Liver (tissue), 3 donors: ENCODE results near the gene DCTN5.

Experiments used
- FOXA1 ChIP-seq: IDR thresholded peaks from 2 replicates; pipeline ENCODE4 v1.6.1; 2016; ENCODE audit warnings: antibody characterized with exemption
- GABPA ChIP-seq, 2 donors: IDR thresholded peaks in 1 of 2; conservative IDR thresholded peaks in 1 of 2; 2 replicates each; pipeline ENCODE4 v1.6.1; 2016; ENCODE audit warnings: antibody characterized with exemption in 2 of 2, mild to moderate bottlenecking in 1 of 2, moderate library complexity in 1 of 2
- JUND ChIP-seq, 2 donors: IDR thresholded peaks; 2 replicates each; pipeline ENCODE4 v1.6.1; 2016; ENCODE audit warnings: antibody characterized with exemption in 2 of 2
- RAD21 ChIP-seq, 2 donors: IDR thresholded peaks; 2 replicates each; pipeline ENCODE4 v1.6.1; 2016; ENCODE audit warnings: antibody characterized with exemption in 2 of 2, mild to moderate bottlenecking in 2 of 2
- SP1 ChIP-seq: IDR thresholded peaks from 2 replicates; pipeline ENCODE4 v1.6.1; 2018; ENCODE audit warnings: antibody characterized with exemption, mild to moderate bottlenecking
- TAF1 ChIP-seq: conservative IDR thresholded peaks from 2 replicates; pipeline ENCODE4 v1.6.1; 2016; ENCODE audit warnings: antibody characterized with exemption, mild to moderate bottlenecking
- TF ChIP-seq, protein P1 (sequence below): fragments of 150-350 bp; IDR thresholded peaks from 2 replicates; pipeline ENCODE4 v1.5.1; 2017; ENCODE audit warnings: improper control_type of control experiment, low read depth, low read length; ENCODE audit not compliant: missing input control
- TF ChIP-seq, protein P2 (sequence below): IDR thresholded peaks from 2 replicates; pipeline ENCODE4 v1.6.1; 2016; ENCODE audit warnings: antibody characterized with exemption, mild to moderate bottlenecking
- TF ChIP-seq, protein P3 (sequence below): IDR thresholded peaks from 2 replicates; pipeline ENCODE4 v1.6.1; 2016; ENCODE audit warnings: antibody characterized with exemption
- donor health status: healthy.
- donor health status: healthy.

DNA sequence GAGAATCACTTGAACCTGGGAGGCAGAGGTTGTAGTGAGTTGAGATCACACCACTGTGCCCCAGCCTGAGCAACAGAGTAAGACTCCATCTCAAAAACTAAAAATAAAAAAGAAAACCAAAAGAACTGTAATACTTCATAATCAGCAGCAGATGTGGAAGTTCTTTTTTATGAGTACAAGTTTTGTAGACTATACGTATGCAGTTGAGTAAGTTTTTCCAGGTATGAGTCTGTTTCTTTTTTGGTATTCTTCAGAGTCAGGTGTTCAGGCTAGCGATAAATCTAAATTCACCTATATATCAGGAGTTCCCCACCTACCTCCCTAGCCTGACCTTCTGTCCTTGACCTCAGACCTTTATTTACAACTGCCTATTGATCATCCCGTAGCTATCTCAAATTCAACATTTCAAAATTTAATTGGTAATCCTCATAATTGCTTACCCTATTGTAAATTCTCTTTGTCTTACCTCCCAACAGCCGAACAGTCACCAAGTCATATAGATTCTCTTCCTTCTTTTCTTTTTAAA, 10.7 kb downstream of the DCTN5 start:
- TF ChIP-seq, protein P1, sequence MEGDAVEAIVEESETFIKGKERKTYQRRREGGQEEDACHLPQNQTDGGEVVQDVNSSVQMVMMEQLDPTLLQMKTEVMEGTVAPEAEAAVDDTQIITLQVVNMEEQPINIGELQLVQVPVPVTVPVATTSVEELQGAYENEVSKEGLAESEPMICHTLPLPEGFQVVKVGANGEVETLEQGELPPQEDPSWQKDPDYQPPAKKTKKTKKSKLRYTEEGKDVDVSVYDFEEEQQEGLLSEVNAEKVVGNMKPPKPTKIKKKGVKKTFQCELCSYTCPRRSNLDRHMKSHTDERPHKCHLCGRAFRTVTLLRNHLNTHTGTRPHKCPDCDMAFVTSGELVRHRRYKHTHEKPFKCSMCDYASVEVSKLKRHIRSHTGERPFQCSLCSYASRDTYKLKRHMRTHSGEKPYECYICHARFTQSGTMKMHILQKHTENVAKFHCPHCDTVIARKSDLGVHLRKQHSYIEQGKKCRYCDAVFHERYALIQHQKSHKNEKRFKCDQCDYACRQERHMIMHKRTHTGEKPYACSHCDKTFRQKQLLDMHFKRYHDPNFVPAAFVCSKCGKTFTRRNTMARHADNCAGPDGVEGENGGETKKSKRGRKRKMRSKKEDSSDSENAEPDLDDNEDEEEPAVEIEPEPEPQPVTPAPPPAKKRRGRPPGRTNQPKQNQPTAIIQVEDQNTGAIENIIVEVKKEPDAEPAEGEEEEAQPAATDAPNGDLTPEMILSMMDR = no peak
- no peak for TF ChIP-seq FOXA1
- no peak for TF ChIP-seq TAF1
- no peak for TF ChIP-seq RAD21 (IDR thresholded peaks at IDR 0.05)
- TF ChIP-seq, protein P2, sequence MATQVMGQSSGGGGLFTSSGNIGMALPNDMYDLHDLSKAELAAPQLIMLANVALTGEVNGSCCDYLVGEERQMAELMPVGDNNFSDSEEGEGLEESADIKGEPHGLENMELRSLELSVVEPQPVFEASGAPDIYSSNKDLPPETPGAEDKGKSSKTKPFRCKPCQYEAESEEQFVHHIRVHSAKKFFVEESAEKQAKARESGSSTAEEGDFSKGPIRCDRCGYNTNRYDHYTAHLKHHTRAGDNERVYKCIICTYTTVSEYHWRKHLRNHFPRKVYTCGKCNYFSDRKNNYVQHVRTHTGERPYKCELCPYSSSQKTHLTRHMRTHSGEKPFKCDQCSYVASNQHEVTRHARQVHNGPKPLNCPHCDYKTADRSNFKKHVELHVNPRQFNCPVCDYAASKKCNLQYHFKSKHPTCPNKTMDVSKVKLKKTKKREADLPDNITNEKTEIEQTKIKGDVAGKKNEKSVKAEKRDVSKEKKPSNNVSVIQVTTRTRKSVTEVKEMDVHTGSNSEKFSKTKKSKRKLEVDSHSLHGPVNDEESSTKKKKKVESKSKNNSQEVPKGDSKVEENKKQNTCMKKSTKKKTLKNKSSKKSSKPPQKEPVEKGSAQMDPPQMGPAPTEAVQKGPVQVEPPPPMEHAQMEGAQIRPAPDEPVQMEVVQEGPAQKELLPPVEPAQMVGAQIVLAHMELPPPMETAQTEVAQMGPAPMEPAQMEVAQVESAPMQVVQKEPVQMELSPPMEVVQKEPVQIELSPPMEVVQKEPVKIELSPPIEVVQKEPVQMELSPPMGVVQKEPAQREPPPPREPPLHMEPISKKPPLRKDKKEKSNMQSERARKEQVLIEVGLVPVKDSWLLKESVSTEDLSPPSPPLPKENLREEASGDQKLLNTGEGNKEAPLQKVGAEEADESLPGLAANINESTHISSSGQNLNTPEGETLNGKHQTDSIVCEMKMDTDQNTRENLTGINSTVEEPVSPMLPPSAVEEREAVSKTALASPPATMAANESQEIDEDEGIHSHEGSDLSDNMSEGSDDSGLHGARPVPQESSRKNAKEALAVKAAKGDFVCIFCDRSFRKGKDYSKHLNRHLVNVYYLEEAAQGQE = no peak
- TF ChIP-seq JUND (IDR thresholded peaks at IDR 0.05) = no peak
- no peak for TF ChIP-seq SP1
- no peak for TF ChIP-seq GABPA (IDR thresholded peaks at IDR 0.05 in 1 of 2, conservative IDR thresholded peaks at IDR 0.05 in 1 of 2)
- TF ChIP-seq, protein P3, sequence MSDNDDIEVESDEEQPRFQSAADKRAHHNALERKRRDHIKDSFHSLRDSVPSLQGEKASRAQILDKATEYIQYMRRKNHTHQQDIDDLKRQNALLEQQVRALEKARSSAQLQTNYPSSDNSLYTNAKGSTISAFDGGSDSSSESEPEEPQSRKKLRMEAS = no peak
